GM12873 (cell line): Measurements from ENCODE around the gene VPS52.

ENCODE experiments used
- CTCF ChIP-seq: IDR thresholded peaks from 2 replicates; pipeline ENCODE4 v1.5.1; 2012; ENCODE audit warnings: low read depth, mild to moderate bottlenecking, moderate library complexity, low read length, control low read depth; ENCODE audit not compliant: insufficient read depth; ENCODE audit errors: missing control alignments

The VPS52 gene

GRCh38 chr6:33271468-33272274 lies at the start of gene VPS52, which contains the start of gene RPS18:
Gene VPS52, minus strand, starts transcription at chr6:33271876. Its CDS starts 201 bp downstream, at chr6:33271675.
Gene RPS18, plus strand, starts transcription at chr6:33272075. Its CDS starts 45 bp downstream, at chr6:33272120.
- no peak for TF ChIP-seq CTCF

- no peak for TF ChIP-seq CTCF
Observed at GRCh38 chr6:33321227-33321626, 49.6 kb upstream of the VPS52 start.

DNA sequence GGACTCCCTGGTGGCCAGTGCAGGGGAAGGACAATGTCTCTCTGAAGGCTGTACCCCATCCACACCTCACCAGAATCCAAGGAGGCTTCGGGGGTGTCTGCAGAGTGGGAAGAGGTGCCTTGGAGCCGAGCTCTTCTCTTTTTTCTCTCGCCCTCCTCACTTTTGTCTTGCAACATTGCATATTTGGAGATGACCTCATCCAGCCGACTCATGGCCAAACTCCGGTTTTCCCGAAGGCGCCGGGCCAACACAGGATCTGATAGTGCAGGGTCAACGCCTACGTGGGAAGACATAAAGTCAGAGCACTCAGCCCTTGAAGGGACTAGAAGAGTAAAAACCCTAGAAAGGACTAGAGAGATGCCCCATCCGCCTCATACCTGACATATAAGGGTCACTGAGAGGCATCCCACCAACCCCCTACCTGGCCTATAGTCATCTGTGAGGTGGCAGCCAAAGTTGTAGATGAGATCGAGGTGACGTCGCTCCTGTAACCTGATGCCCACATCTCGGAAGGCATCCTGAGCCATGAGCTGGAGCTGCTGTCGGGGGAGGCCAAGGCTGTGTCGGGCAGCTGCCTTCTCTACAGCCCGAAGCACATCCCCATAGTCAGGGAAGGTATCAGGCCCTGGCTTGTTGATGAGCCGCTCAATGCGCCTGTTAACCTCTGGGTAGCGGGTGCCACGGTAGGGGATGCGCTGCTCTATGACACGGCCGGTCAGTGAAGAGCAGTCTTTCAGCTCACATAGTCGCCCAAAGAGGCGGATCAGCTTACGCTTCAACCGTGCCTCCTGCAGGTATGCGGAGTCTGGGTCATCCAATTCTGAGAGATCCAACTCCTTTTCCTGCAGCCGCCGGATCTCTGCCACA lies 48.9 kb upstream of the VPS52 start:
- no peak for TF ChIP-seq CTCF

GRCh38 chr6:33319939-33320314 lies 48.3 kb upstream of the VPS52 start:
- TF ChIP-seq CTCF = no peak

DNA sequence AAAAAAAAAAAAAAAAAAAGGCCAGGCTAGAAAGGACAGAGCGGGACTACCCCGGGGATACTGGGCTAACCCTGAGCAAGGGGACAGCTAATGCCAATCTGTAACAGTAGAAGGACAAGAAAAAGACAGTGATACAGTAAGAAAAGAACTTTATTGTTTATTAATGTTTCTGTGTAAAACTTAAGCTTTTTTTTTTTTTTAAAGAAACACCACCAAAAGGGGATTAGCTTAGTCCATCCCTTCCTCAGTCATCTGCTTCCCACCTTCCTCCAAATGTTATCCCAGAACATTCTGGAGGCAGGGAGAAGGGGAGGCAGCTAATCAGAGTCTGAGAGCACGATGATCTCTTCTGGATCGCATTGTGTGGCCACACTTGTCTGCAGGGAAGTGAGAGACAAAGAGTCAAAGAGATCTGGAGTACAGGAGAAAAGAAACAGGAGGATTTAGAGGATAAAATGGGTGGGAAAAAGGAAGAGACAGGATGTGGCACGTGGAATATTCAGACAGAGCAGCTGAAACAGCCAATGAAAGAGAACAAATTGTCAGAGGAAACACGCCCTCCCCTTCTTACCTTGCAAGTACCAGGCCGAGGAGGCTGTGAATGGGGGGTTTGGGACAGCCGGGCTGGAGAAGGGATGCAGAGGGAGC lies 46.9 kb upstream of the VPS52 start:
- TF ChIP-seq CTCF = no peak

DNA sequence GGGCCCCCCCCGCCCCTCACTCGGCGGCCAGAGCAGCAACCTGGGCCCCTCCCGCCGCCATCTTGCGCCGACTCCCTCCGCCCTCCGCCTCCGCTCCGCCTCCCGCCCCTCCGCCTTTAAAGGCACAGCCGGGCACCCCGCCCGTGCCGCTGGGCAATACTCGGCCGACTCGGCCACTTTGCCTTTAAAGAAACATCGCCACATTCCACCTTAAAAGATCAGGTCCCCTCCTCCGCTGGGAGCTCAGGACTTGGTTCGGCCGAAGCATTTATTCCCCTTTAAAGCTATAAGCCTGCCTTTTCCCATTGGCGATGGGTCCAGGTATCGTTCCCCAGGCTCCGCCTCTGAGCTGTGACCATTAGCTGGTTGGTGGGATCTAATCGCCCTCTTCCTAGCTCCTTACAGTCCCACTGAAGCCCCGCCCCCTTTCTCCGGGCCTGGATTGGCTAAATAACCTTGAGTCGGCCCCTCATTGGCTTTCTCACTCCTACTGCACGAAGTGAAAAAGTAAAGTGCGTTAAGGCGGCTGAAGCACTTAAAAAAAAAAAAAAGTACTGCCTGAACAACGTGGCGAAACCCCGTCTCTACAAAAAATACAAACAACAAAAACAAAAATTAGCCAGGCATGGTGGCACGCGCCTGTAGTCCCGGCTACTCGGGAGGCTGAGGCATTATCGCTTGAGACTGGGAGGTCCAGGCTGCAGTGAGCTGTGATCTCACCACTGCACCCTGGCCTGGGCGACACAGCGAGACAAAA lies 46.2 kb upstream of the VPS52 start, which contains the start of gene ZBTB22:
Gene ZBTB22 (minus strand): TSS at position 76 of the 757 bp plus-strand sequence. CDS start 828 bp downstream, outside the sequence.
- no peak for TF ChIP-seq CTCF
